NCI-H1417 (cell line): ENCODE data around the gene NME1.

Experiments
- DNase-seq, 3 experiments: peaks; one replicate each; lab custom pipeline; 2025; lab: John Stamatoyannopoulos, UW

NME1 gene

DNA sequence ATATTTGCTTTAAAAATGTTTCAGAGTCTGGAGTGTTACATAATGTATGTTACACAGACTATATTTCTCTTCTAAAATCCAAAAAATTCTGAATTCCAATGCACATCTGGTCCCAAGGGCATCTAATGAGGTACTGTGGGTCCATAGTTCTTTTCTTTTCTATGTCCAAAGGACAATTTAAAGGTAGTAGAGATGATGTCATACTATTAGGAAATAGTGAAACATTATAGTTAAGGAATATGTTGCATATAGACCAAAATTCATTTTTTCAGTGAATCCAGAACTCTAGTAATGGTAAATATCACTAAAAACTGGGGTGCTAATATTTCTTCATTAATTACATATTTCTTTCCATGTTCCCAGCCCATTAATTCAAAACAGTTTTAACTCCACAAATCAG, 35.8 kb downstream of the NME1 start:
- no peak for DNase-seq

GRCh38 chr17:51189628-51190027, 36.3 kb downstream of the NME1 start:
- DNase-seq = no peak

GRCh38 chr17:51191895-51192294, 38.5 kb downstream of the NME1 start:
- DNase-seq = no peak

- DNase-seq = no peak
These were observed 44.4 kb downstream of the NME1 start for GRCh38 chr17:51197754-51198153.

DNA sequence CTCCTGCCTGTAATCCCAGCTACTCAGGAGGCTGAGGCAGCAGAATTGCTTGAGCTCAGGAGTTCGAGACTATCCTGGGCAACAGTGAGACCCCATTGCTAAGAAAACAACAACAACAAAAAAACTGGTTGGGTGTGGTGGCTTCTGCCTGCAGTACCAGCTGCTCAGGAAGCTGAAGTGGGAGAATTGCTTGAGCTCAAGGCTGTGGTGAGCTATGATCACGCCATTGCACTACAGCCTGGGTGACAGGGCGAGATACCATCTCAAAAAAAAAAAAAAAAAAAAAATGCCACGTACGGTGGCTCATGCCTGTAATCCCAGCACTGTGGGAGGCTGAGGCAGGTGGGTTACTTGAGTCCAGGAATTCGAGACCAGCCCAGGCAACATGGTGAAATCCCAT, 46.9 kb downstream of the NME1 start:
- no peak for DNase-seq

- no peak for DNase-seq
These were observed 47.5 kb downstream of the NME1 start for GRCh38 chr17:51200846-51201245.

DNA sequence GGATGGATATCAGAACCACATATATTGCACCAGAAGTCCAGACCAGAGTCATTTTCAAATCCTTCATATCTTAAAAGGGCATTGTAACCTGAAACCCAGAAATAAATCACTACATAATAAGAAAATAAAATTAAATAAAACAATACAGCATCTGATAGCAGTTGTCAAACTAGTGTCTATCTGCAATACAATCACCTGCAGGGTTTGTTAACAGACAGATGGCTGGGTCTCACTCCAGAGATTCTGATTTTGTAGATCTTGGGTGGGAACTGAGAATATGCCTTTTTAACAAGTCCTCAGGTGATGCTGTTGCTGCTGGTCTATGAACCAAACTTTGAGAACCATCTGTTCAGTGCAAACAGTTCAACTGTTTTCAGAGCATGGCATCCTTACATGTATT, 50.5 kb downstream of the NME1 start:
- DNase-seq = no peak
